LNCaP clone FGC (cell line): ENCODE measurements around the gene ZNF618.
"Not testable (repeated sequence)": the region's sequence is repeated elsewhere in the genome, so short reads cannot be mapped to it uniquely, and the experiment has no call there.

ENCODE experiments used
- DNase-seq: peaks from one replicate; pipeline ENCODE4 v3.0.0-alpha.2; 2011; ENCODE audit warnings: low read depth
- H3K4me3 ChIP-seq: 2 replicates; pipeline ENCODE4 v1.5.1; 2011; ENCODE audit warnings: mild to moderate bottlenecking, low read depth, low read length, control low read depth
- TF ChIP-seq, protein P1 (sequence below): IDR thresholded peaks from 2 replicates; pipeline ENCODE4 v1.5.1; 2012; ENCODE audit warnings: mild to moderate bottlenecking; ENCODE audit not compliant: control insufficient read depth, insufficient read depth; ENCODE audit errors: extremely low read depth

ZNF618 gene

DNA sequence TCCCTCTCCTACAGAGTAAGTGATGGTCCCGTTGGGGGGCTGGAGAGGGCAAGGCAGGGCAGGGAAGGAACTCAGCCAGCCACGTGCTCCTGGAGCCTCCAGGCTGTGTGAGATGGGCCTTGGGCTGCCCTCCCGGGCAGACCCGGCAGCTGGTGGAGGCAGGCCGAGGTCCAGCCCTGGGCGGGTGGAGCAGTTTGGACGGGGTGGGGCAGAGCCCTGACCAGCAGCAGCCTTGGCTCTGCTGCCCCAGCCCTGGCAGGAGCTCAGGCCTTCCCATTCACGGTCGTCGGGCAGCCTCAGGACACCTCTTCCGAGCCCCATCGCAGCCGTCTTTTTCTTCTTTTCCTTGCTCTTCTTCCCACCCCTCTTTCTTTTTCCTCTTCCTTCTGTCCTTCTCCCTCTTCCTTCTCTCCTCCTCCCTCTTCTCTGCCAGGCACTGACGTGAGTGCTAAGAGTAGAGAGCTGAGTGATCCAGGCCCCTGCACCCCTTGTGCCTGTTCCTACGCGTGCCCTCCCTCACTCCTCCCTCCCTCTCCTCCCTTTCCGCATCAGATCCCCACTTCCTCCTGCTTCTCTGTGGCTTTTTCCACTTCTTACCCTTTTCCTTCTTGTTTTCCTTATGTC lies 159.2 kb downstream of the ZNF618 start:
- TF ChIP-seq, protein P1, sequence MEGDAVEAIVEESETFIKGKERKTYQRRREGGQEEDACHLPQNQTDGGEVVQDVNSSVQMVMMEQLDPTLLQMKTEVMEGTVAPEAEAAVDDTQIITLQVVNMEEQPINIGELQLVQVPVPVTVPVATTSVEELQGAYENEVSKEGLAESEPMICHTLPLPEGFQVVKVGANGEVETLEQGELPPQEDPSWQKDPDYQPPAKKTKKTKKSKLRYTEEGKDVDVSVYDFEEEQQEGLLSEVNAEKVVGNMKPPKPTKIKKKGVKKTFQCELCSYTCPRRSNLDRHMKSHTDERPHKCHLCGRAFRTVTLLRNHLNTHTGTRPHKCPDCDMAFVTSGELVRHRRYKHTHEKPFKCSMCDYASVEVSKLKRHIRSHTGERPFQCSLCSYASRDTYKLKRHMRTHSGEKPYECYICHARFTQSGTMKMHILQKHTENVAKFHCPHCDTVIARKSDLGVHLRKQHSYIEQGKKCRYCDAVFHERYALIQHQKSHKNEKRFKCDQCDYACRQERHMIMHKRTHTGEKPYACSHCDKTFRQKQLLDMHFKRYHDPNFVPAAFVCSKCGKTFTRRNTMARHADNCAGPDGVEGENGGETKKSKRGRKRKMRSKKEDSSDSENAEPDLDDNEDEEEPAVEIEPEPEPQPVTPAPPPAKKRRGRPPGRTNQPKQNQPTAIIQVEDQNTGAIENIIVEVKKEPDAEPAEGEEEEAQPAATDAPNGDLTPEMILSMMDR = no peak
- no peak overlapping the region for H3K4me3 ChIP-seq
- DNase-seq = no peak

DNA sequence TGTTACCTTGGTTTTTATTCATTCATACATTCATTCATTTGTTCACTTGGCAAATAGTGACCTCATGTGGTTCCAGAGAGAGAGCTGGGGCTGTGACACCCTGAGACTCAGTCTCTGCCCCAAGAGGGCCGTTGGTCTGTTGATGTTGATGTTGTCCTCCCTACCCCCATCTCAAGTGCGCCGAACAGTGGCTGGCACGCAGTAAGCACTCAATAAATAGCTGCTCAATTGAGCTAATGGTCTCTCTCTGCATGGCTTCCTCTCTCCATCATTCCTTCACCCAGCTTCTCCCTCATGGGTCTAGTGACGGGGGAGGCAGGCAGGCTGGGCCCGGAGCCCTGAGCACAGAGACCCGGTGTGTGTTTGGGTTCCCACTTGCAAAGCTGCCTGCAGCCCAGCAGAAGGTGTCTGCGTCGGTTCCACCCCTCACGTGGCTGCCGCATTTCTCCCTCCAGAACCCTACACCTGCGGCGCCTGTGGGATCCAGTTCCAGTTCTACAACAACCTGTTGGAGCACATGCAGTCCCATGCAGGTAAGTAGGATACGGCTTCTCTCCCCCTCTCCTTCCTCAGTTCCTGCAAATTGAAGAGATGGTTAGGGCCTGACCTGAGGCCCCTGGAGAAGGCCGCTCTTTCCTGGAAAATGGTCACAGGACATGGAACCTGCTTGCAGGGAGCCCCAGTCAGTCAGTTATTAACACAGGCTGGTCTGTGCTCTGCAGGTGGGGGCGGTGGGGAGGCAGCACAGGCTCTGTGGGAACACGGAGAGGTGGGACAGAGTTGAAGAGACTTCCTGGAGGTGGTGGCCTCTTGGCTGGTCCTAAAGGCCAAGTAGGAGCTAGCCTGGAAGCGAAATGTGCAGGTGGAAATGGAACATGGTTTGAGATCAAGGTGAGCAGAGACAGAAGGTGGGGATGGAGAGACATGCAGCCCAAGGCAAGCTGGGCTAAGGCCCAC lies 160.0 kb downstream of the ZNF618 start:
- H3K4me3 ChIP-seq = no peak overlapping the region
- TF ChIP-seq, protein P1 = no peak
- DNase-seq = no peak

DNA sequence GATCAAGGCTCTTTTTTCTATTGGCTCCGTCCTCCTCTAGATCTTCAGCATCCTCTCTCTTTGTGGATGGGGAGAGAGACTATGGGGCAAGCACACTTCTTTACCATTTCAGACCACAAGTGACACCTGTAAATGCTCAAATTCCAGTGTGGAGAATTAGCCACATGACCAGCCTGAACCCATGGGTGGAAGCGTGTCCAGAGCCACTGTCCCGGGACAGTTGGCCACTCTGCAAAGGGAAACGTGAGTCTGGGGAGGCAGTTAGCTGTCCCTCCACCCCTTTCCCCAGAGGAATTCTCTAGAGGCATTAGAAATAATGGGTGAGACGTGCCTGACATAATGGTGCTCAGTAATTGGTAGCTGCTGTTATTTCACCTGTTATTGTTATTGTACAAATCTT lies 161.1 kb downstream of the ZNF618 start:
- TF ChIP-seq, protein P1 = no peak

DNA sequence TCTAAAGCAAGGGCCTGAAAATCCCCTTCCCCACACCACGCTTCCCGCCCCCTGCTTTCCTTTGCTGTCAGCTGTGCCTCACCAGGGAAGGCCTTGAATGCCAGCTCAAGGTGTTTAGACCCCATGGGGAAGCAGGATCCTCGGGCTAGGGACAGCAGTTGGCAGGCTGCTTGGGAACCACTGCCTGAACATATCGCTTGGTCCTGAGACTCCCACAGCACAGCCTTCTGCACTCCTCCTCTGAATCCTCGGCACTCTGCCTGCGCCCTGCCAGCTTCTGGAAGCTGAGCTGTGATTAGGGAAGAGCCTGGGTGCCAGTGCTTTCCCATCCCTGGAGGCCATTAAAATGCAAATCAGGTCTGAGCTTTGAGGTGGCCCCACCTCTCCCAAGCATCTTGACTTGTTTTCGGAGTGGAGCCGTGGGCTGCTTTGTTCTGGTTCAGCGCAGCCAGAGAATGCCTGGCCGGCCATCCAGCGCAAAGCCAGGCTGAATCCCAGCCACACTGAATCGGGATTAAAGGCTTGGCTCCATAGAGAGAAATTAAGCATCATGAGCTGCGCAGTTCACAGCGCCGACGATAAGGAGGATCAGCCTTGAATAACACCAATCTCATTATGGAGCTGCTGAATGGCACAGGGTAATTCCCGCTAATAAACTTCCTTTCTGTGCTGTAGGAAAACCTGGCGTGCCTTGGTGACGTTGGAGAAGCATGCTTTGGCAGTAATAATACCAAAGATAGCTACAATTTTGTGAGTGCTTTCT lies 162.0 kb downstream of the ZNF618 start:
- H3K4me3 ChIP-seq = no peak overlapping the region
- TF ChIP-seq, protein P1 = no peak
- no peak for DNase-seq

More for the DNA sequence above, 161.1 kb downstream of the ZNF618 start:
- H3K4me3 ChIP-seq = no peak overlapping the region
- no peak for DNase-seq

DNA sequence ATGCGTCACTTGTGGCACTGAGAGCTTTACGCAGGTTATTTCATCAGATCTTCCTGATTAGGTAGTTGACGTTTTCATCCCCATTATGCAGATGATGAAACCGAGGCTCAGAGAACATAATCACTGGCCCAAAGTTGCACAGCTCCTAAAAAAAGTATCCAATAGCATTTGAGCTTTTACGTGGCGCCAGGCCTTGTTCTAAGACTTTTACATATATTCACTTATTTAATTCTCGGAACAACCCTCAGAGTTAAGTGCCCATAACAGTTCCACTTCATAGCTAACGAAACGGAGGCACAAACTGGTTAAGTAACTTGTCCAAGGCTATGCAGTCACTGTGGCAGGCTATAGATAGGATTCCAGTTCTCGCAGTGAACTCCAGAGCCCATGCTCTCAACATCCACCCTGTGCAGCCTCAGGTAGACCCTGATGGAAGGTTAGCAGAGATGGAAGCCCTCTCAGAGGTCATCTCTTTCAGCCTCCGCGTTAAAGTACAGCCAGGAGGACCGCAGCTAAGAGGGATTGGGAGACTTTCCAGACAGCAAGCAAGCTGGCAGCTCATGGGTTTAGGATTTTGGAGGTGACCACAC lies 162.7 kb downstream of the ZNF618 start:
- H3K4me3 ChIP-seq = no peak overlapping the region
- no peak for DNase-seq
- TF ChIP-seq, protein P1 = no peak

DNA sequence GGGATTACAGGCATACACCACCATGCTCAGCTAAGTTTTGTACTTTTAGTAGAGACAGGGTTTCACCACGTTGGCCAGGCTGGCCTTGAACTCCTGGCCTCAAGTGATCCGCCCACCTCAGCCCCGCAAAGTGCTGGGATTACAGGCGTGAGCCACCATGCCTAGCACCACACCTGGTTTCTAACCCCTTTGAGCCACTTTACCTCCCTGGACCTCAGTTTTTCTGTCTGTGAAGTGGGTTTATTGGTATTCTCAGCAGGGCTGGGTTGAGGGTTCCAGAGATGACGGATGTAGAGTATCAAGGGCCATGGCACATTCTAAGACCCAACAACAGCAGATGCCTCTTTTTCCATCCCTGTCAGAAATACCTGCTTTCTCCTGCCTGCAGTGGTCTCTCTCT lies 163.4 kb downstream of the ZNF618 start:
- TF ChIP-seq, protein P1 = no peak
- H3K4me3 ChIP-seq = no peak overlapping the region
- DNase-seq = no peak

DNA sequence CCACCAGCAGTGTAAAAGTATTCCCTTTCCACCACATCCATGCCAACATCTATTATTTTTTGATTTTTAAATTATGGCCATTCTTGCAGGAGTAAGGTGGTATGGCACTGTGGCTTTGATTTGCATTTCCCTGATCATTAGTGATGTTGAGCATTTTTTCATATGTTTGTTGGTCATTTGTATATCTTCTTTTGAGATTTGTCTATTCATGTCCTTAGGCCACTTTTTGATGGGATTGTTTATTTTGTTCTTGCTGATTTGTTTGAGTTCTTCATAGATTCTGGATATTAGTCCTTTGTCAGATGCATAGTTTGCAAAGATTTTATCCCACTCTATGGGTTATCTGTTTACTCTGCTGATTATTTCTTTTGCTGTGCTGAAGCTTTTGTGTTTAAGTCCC lies 167.6 kb downstream of the ZNF618 start:
- DNase-seq, H3K4me3 ChIP-seq: not testable (repeated sequence)
